ENCODE data around the gene CARMIL1.

Gene CARMIL1

DNA sequence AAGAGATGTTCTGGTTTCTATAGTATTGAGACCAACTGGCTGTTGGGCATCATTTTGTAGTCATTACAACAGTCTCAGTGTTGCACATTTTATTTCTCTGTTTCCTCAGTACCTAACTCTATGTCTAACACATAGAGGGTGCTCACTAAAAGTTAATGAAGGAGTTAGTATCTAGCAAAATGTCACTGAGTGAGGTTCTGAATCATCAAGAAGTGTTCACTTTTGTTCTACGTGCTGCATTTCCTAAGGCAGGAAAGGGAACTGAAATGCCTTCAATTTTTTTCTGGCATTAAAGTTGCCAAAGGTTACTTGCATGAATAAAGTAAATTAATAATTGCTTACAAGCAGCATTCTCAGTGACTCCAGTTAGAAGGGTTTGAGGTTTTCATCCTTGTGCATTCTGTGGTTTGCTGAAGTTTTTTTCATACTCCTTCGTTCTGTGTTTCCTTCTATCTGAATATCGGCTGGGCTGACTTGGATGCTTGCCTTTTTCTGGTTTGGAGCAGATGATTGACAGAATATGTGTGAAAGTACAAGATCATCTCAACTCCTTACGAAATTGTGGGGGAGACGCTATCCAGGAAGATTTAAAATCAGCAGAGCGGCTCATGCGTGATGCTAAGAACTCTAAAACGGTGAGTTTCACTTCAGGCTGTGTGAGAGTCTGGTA is 258.3 kb downstream of the CARMIL1 start:
- no peak overlapping the region for H3K4me3 ChIP-seq (ENCODE audit: low read length)
- TF ChIP-seq, protein P1, sequence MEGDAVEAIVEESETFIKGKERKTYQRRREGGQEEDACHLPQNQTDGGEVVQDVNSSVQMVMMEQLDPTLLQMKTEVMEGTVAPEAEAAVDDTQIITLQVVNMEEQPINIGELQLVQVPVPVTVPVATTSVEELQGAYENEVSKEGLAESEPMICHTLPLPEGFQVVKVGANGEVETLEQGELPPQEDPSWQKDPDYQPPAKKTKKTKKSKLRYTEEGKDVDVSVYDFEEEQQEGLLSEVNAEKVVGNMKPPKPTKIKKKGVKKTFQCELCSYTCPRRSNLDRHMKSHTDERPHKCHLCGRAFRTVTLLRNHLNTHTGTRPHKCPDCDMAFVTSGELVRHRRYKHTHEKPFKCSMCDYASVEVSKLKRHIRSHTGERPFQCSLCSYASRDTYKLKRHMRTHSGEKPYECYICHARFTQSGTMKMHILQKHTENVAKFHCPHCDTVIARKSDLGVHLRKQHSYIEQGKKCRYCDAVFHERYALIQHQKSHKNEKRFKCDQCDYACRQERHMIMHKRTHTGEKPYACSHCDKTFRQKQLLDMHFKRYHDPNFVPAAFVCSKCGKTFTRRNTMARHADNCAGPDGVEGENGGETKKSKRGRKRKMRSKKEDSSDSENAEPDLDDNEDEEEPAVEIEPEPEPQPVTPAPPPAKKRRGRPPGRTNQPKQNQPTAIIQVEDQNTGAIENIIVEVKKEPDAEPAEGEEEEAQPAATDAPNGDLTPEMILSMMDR (conservative IDR thresholded peaks at IDR 0.05; ENCODE audit: low read depth, low read length), result no peak
- no peak for DNase-seq (ENCODE audit: low read depth)

DNA sequence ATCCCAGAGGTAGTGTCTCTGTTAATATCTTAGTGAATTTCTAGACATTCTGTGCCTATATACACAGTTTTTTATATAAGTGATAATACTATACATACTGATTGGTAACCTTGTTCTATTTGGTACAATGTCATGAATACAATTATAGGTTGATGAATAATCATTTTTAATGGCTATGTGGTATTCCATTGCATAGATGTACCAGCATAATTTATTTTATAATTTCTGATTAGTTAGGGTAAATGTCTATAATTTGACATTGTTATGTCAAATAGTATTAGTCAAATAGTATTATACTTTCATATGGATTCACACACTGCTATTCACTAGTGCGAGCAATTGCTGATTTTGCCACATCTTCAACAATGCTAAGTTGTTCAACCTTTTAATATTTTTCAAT is 262.1 kb downstream of the CARMIL1 start:
- H3K4me3 ChIP-seq (ENCODE audit: low read length), result no peak overlapping the region
- DNase-seq (ENCODE audit: low read depth), result no peak
- TF ChIP-seq, protein P1 (conservative IDR thresholded peaks at IDR 0.05; ENCODE audit: low read depth, low read length), result no peak

DNA sequence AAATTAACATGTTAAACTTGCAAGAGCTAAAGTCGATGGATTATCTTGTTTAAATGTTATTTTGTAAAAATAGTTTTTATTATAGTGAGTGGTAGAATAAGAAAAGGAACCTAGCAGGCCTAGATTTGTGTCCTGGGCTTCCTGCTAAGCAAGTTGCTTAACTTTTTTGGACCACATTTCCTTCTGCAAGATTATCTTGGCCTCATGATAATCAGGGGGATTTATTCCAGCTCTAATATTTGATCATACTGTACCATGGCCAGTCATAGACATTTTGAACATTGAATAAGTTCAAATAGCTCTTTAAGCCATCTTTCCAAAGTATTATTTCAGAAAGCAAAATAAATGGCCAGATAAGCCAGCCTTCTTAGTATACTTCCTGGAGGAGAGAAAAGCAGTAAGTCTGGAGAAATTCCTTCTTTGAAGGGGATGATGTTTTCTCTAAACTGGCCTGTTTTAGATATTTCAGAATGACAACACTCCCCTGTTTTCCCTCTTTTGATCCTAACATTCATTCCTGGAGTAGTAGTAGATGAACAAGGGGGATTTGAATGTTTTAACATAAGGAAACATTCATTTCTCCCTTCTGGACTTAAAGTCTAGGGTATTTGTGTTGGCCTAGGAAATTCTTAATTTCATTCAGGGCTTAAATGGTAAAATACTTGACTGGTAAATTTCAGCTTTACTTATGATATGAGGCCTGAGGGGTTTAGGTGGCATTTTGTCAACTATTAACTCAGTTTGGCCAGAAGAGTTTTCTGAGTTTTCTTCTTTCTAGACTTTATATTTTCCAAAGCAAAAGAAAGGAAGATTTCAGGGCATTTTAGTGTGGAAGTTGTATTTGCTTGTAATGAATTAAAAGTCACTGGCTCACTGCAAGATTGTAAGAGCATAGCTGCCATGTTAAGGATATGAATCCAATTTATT is 264.1 kb downstream of the CARMIL1 start:
- no peak overlapping the region for H3K4me3 ChIP-seq (ENCODE audit: low read length)
- DNase-seq (ENCODE audit: low read depth), result no peak
- TF ChIP-seq, protein P1 (conservative IDR thresholded peaks at IDR 0.05; ENCODE audit: low read depth, low read length), result no peak

DNA sequence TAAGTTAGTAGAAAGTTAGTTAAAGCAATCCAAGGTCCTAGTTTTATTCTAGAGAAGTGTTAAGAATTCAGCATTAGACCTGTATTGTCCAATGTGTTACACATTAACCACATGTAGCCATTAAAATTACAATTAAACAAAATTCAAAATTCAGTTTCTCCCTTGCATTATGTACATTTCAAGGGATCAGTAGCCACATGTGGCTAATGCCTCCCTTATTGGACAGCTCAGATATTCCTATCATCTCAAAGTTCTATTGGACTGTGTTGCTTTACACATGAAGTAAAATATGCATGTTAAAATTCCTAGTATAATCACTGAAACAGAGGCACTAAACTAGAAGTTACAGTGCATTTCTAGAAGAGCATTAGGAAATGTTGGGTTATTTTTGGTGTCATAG is 265.7 kb downstream of the CARMIL1 start:
- DNase-seq (ENCODE audit: low read depth), result no peak
- H3K4me3 ChIP-seq (ENCODE audit: low read length), result no peak overlapping the region
- TF ChIP-seq, protein P1 (conservative IDR thresholded peaks at IDR 0.05; ENCODE audit: low read depth, low read length), result no peak

DNA sequence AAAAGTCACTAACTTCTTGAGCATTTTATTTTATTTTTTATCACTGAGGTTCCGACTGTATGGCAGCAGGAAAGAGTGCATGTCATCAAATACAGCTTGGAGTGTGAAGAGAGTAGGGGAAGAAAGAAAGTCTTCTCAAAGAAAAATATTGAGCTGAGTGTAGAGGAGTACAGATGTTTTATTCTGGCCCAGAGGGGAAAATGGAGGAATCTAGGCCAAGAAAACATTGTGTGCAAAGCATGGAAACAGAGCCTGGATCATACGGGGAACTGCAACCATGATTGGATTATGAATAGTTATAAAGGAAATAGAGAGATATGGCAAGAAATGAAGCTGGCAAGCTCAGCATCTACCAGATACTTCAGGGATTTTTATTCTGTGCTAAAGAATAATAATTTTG is 268.6 kb downstream of the CARMIL1 start:
- H3K4me3 ChIP-seq (ENCODE audit: low read length), result no peak overlapping the region
- TF ChIP-seq, protein P1 (conservative IDR thresholded peaks at IDR 0.05; ENCODE audit: low read depth, low read length), result no peak
- no peak for DNase-seq (ENCODE audit: low read depth)

DNA sequence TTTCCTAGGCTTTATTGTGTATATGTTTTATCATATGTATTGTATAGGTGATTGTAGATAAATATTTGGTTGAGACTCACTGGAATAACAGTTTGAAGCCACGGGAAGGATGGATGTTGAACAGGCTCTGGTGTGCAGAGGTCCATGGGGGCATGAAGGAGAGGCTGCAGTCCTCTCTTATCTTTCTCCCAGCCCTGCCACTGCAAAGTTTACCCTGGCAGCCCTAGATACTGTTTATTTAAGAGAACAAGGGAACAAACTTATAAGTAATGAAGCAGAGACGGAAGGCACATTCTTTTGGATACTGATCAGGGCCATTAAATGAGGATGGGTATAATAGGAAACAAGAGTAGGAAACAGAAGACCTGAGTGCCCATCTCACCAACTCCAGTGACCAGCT is 269.3 kb downstream of the CARMIL1 start:
- TF ChIP-seq, protein P1 (conservative IDR thresholded peaks at IDR 0.05; ENCODE audit: low read depth, low read length), result no peak
- H3K4me3 ChIP-seq (ENCODE audit: low read length), result no peak overlapping the region
- DNase-seq (ENCODE audit: low read depth), result no peak
